ENCODE results near the gene BRIP1. TPM values are rescaled to one million over a fixed set of nuclear protein-coding genes. Genes with fewer than 3 reads are reported as not detected.

Gene BRIP1
- total and polyA plus RNA-seq, 2 experiments from 2014 or later = 8.0 to 23.1 TPM

DNA sequence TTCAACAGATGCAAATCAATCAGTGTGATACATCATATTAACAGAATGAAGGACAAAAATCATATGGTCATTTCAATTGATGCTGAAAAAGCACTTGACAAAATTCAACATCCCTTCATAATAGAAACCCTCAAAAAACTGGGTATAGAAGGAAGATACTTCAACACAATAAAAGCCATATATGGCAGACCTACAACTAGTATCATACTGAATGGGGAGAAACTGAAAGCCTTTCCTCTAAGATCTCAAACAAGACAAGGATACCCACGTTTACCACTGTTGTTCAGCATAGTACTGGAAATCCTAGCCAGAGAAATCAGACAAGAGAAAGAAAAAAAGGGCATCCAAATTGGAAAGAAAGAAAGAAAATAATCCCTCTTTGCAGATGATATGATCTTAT lies 225.2 kb downstream of the BRIP1 start (continued):
- TF ChIP-seq ZNF462 (CRISPR knock-in tag; IDR thresholded peaks at IDR 0.05) (no peak), JUNB (IDR thresholded peaks at IDR 0.05; ENCODE audit: unreplicated experiment) (no peak), EZH2phosphoT487 (IDR thresholded peaks at IDR 0.05; ENCODE audit: unreplicated experiment) (no peak), CREB1 (CRISPR knock-in tag; IDR thresholded peaks at IDR 0.05; ENCODE audit: low read depth) (no peak), ETS1 (IDR thresholded peaks at IDR 0.05) (no peak), REST (IDR thresholded peaks at IDR 0.05; ENCODE audit: unreplicated experiment) (no peak), EZH2 (IDR thresholded peaks at IDR 0.05; ENCODE audit: low read depth, unreplicated experiment) (no peak), NANOG (IDR thresholded peaks at IDR 0.05; ENCODE audit: borderline replicate concordance) (no peak)
- TF ChIP-seq, protein P1, sequence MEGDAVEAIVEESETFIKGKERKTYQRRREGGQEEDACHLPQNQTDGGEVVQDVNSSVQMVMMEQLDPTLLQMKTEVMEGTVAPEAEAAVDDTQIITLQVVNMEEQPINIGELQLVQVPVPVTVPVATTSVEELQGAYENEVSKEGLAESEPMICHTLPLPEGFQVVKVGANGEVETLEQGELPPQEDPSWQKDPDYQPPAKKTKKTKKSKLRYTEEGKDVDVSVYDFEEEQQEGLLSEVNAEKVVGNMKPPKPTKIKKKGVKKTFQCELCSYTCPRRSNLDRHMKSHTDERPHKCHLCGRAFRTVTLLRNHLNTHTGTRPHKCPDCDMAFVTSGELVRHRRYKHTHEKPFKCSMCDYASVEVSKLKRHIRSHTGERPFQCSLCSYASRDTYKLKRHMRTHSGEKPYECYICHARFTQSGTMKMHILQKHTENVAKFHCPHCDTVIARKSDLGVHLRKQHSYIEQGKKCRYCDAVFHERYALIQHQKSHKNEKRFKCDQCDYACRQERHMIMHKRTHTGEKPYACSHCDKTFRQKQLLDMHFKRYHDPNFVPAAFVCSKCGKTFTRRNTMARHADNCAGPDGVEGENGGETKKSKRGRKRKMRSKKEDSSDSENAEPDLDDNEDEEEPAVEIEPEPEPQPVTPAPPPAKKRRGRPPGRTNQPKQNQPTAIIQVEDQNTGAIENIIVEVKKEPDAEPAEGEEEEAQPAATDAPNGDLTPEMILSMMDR (conservative IDR thresholded peaks at IDR 0.05; ENCODE audit: low read depth in 2 of 2) = no peak

Measured in GM23338 (cell line).